Sigmoid colon (tissue), 4 donors: ENCODE data around the gene ZNF595.

Source experiments
- POLR2A ChIP-seq, 2 donors: fragments of 450-650 bp; IDR thresholded peaks; one replicate each; pipeline ENCODE4 v1.6.1; 2016; ENCODE audit warnings: antibody characterized with exemption in 2 of 2, mild to moderate bottlenecking in 2 of 2, moderate library complexity in 2 of 2
- POLR2AphosphoS5 ChIP-seq, 4 donors: sonication (generic); formaldehyde crosslinking; IDR thresholded peaks; one replicate each; pipeline ENCODE4 v1.6.1; 2017; ENCODE audit warnings: antibody characterized with exemption in 4 of 4
- TF ChIP-seq, protein P1 (sequence below), 4 experiments: fragments of 450-650 bp in 3 of 4; fragments of 200-600 bp in 1 of 4; IDR thresholded peaks; one replicate each; pipeline ENCODE4 v1.5.1; 2016 to 2019; ENCODE audit warnings: antibody characterized with exemption in 4 of 4, mild to moderate bottlenecking in 3 of 4, moderate library complexity in 2 of 4

DNA sequence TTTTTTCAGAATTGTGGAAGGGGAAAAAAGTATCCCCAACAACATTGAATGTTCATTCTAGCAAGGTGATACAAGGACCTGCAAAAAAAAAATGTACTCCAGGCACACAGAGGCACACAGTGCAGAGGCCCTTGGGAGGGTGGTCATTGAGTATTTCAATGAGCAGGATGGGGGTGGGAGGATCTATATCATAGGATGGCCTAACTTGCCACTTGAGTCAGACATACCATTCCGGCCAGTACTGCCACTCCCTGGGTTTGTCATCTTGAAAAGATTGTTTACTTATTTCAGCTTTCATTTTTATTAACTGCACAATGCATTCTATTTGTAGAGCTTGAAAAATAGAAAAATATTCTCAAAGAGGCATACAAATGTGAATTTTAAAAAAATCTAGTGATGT, 18.7 kb downstream of the ZNF595 start:
- TF ChIP-seq, protein P1, sequence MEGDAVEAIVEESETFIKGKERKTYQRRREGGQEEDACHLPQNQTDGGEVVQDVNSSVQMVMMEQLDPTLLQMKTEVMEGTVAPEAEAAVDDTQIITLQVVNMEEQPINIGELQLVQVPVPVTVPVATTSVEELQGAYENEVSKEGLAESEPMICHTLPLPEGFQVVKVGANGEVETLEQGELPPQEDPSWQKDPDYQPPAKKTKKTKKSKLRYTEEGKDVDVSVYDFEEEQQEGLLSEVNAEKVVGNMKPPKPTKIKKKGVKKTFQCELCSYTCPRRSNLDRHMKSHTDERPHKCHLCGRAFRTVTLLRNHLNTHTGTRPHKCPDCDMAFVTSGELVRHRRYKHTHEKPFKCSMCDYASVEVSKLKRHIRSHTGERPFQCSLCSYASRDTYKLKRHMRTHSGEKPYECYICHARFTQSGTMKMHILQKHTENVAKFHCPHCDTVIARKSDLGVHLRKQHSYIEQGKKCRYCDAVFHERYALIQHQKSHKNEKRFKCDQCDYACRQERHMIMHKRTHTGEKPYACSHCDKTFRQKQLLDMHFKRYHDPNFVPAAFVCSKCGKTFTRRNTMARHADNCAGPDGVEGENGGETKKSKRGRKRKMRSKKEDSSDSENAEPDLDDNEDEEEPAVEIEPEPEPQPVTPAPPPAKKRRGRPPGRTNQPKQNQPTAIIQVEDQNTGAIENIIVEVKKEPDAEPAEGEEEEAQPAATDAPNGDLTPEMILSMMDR (IDR thresholded peaks at IDR 0.05): no peak
- TF ChIP-seq POLR2A (IDR thresholded peaks at IDR 0.05) (no peak), POLR2AphosphoS5 (IDR thresholded peaks at IDR 0.05) (no peak)
